ENCODE data around the gene SH3BGRL3.
A peak's percentile ranks its signal among the peaks of the same experiment; 100 is the strongest.

SH3BGRL3 gene

GRCh38 chr1:26320896-26321295 lies 41.0 kb downstream of the SH3BGRL3 start:
- ATAC-seq: no peak; the same call in 2 of the 3 replicates
- TF ChIP-seq ZFP30 (CRISPR knock-in tag; IDR thresholded peaks at IDR 0.05): no peak
- TF ChIP-seq BACH2 (CRISPR knock-in tag; IDR thresholded peaks at IDR 0.05; ENCODE audit: borderline replicate concordance): no peak
- TF ChIP-seq ESRRG (CRISPR knock-in tag; IDR thresholded peaks at IDR 0.05): no peak
- TF ChIP-seq CSDC2 (CRISPR knock-in tag; IDR thresholded peaks at IDR 0.05): no peak

GRCh38 chr1:26321315-26322041 lies 41.6 kb downstream of the SH3BGRL3 start:
- TF ChIP-seq GLIS3 (CRISPR knock-in tag; IDR thresholded peaks at IDR 0.05) (no peak), ESRRG (CRISPR knock-in tag; IDR thresholded peaks at IDR 0.05) (no peak)
- ATAC-seq: peak; percentile 99

GRCh38 chr1:26322042-26322331 lies 42.1 kb downstream of the SH3BGRL3 start:
- TF ChIP-seq ZNF565 (CRISPR knock-in tag; conservative IDR thresholded peaks at IDR 0.05; ENCODE audit: low read depth) (no peak), PATZ1 (CRISPR knock-in tag; IDR thresholded peaks at IDR 0.05; ENCODE audit: borderline replicate concordance) (no peak), ZFP3 (CRISPR knock-in tag; IDR thresholded peaks at IDR 0.05) (no peak), PPARA (CRISPR knock-in tag; IDR thresholded peaks at IDR 0.05; ENCODE audit: borderline replicate concordance) (no peak), ZFP30 (CRISPR knock-in tag; IDR thresholded peaks at IDR 0.05) (no peak), ISL1 (CRISPR knock-in tag; IDR thresholded peaks at IDR 0.05) (no peak), TOX (CRISPR knock-in tag; IDR thresholded peaks at IDR 0.05; ENCODE audit: borderline replicate concordance) (no peak), OSR1 (CRISPR knock-in tag; IDR thresholded peaks at IDR 0.05) (no peak), TSHZ2 (CRISPR knock-in tag; IDR thresholded peaks at IDR 0.05) (no peak), BACH2 (CRISPR knock-in tag; IDR thresholded peaks at IDR 0.05; ENCODE audit: borderline replicate concordance) (no peak), CSDC2 (CRISPR knock-in tag; IDR thresholded peaks at IDR 0.05) (no peak), ZNF8 (CRISPR knock-in tag; IDR thresholded peaks at IDR 0.05) (no peak)
- ATAC-seq: no peak

- TF ChIP-seq ZNF565 (CRISPR knock-in tag; conservative IDR thresholded peaks at IDR 0.05; ENCODE audit: low read depth) (no peak), SNAI2 (CRISPR knock-in tag; IDR thresholded peaks at IDR 0.05) (no peak), ZFP30 (CRISPR knock-in tag; IDR thresholded peaks at IDR 0.05) (no peak), ZFP3 (CRISPR knock-in tag; IDR thresholded peaks at IDR 0.05) (no peak), ZC3H10 (CRISPR knock-in tag; IDR thresholded peaks at IDR 0.05) (no peak), CREB5 (CRISPR knock-in tag; IDR thresholded peaks at IDR 0.05; ENCODE audit: low read depth) (no peak), RARB (CRISPR knock-in tag; IDR thresholded peaks at IDR 0.05) (no peak), ESRRG (CRISPR knock-in tag; IDR thresholded peaks at IDR 0.05) (no peak), CSRNP3 (CRISPR knock-in tag; IDR thresholded peaks at IDR 0.05) (no peak), ZNF70 (CRISPR knock-in tag; IDR thresholded peaks at IDR 0.05) (no peak), ZNF8 (CRISPR knock-in tag; IDR thresholded peaks at IDR 0.05) (no peak), GLIS3 (CRISPR knock-in tag; IDR thresholded peaks at IDR 0.05) (no peak), POU6F1 (CRISPR knock-in tag; IDR thresholded peaks at IDR 0.05; ENCODE audit: borderline replicate concordance, low read depth) (no peak), CSDC2 (CRISPR knock-in tag; IDR thresholded peaks at IDR 0.05) (no peak), PPARA (CRISPR knock-in tag; IDR thresholded peaks at IDR 0.05; ENCODE audit: borderline replicate concordance) (no peak), ISL1 (CRISPR knock-in tag; IDR thresholded peaks at IDR 0.05) (no peak)
- ATAC-seq: no peak
These were observed 43.5 kb downstream of the SH3BGRL3 start for GRCh38 chr1:26323382-26323781.
